HEK293 (cell line): ENCODE results near the gene NEU4.

Experiments
- CTCF ChIA-PET: fragments of 350-600 bp; formaldehyde crosslinking; extraction: SDS; loops from one replicate; lab custom pipeline; 2021; ENCODE audit warnings: antibody characterized with exemption; lab: Yijun Ruan, JAX
- POLR2A ChIA-PET: fragments of 300-600 bp; formaldehyde crosslinking; extraction: SDS; loops from one replicate; lab custom pipeline; 2020; ENCODE audit warnings: antibody characterized with exemption, inconsistent platforms; lab: Yijun Ruan, JAX
- H3K27ac ChIP-seq: fragments of 200-500 bp; sonication (Bioruptor generic); 2 replicates; pipeline ENCODE4 v1.5.1; 2014; ENCODE audit warnings: low read depth, low read length, control low read depth, inconsistent platforms; ENCODE audit errors: extremely low read depth
- H3K36me3 ChIP-seq, 2 experiments: fragments of 200-500 bp in 1 of 2; sonication (Bioruptor generic) in 1 of 2; 1 replicate in 1 of 2; 2 replicates in 1 of 2; pipeline ENCODE4 v1.5.1; 2014 to 2017; ENCODE audit warnings: inconsistent platforms in 2 of 2, low read length in 2 of 2; ENCODE audit not compliant: control insufficient read depth in 2 of 2, insufficient read depth in 1 of 2
- H3K4me1 ChIP-seq: fragments of 200-500 bp; sonication (Bioruptor generic); 2 replicates; pipeline ENCODE4 v1.5.1; 2014; ENCODE audit warnings: mild to moderate bottlenecking, low read length, inconsistent platforms; ENCODE audit not compliant: control insufficient read depth, insufficient read depth
- H3K4me3 ChIP-seq: 2 replicates; pipeline ENCODE4 v1.5.1; 2011; ENCODE audit warnings: low read depth, mild to moderate bottlenecking, control low read depth, low read length, moderate library complexity
- H3K9me3 ChIP-seq: fragments of 200-500 bp; sonication (Bioruptor generic); 2 replicates; pipeline ENCODE4 v1.5.1; 2014; ENCODE audit warnings: low read depth, low read length, inconsistent platforms; ENCODE audit not compliant: control insufficient read depth, insufficient read depth
- FEZF1 ChIP-seq: fragments of 450-650 bp; formaldehyde crosslinking; IDR thresholded peaks from 2 replicates; pipeline ENCODE4 v1.5.1; 2016; ENCODE audit warnings: missing biosample characterization, missing genetic modification characterization
- GLIS2 ChIP-seq: fragments of 450-650 bp; formaldehyde crosslinking; IDR thresholded peaks from 2 replicates; pipeline ENCODE4 v1.5.1; 2016; ENCODE audit warnings: missing biosample characterization, missing genetic modification characterization
- KLF8 ChIP-seq: fragments of 450-650 bp; formaldehyde crosslinking; IDR thresholded peaks from 2 replicates; pipeline ENCODE4 v1.5.1; 2016; ENCODE audit warnings: missing biosample characterization, missing genetic modification characterization
- KLF9 ChIP-seq: fragments of 450-650 bp; formaldehyde crosslinking; IDR thresholded peaks from 2 replicates; pipeline ENCODE4 v1.5.1; 2016; ENCODE audit warnings: missing biosample characterization, missing genetic modification characterization, low read depth
- REPIN1 ChIP-seq: fragments of 450-650 bp; formaldehyde crosslinking; IDR thresholded peaks from 2 replicates; pipeline ENCODE4 v1.5.1; 2017; ENCODE audit warnings: missing biosample characterization, missing genetic modification characterization, low read depth
- SALL2 ChIP-seq: fragments of 450-650 bp; formaldehyde crosslinking; IDR thresholded peaks from 2 replicates; pipeline ENCODE4 v1.5.0; 2017; ENCODE audit warnings: missing biosample characterization, mild to moderate bottlenecking, missing genetic modification characterization, borderline replicate concordance
- TCF7L2 ChIP-seq: IDR thresholded peaks from 2 replicates; pipeline ENCODE4 v1.6.1; 2011; ENCODE audit warnings: low read depth, mild to moderate bottlenecking, inconsistent platforms, low read length, moderate library complexity, borderline replicate concordance
- YY1 ChIP-seq: fragments of 450-650 bp; formaldehyde crosslinking; IDR thresholded peaks from 2 replicates; pipeline ENCODE4 v1.5.1; 2018; ENCODE audit warnings: missing biosample characterization, missing genetic modification characterization
- ZBTB20 ChIP-seq: fragments of 450-650 bp; formaldehyde crosslinking; IDR thresholded peaks from 2 replicates; pipeline ENCODE4 v1.5.1; 2016; ENCODE audit warnings: missing biosample characterization, missing genetic modification characterization
- ZNF10 ChIP-seq: fragments of 450-650 bp; formaldehyde crosslinking; IDR thresholded peaks from 2 replicates; pipeline ENCODE4 v1.5.1; 2017; ENCODE audit warnings: missing biosample characterization, missing genetic modification characterization
- ZNF133 ChIP-seq: fragments of 450-650 bp; formaldehyde crosslinking; IDR thresholded peaks from 2 replicates; pipeline ENCODE4 v1.5.1; 2016; ENCODE audit warnings: missing biosample characterization, missing genetic modification characterization
- ZNF146 ChIP-seq: fragments of 450-650 bp; formaldehyde crosslinking; IDR thresholded peaks from 2 replicates; pipeline ENCODE4 v1.5.1; 2016; ENCODE audit warnings: missing biosample characterization, missing genetic modification characterization
- ZNF23 ChIP-seq: fragments of 450-650 bp; formaldehyde crosslinking; IDR thresholded peaks from 2 replicates; pipeline ENCODE4 v1.5.1; 2016; ENCODE audit warnings: missing biosample characterization, missing genetic modification characterization, borderline replicate concordance
- ZNF292 ChIP-seq: fragments of 450-650 bp; formaldehyde crosslinking; IDR thresholded peaks from 2 replicates; pipeline ENCODE4 v1.5.1; 2016; ENCODE audit warnings: low read depth, missing biosample characterization, missing genetic modification characterization, borderline replicate concordance
- ZNF302 ChIP-seq: fragments of 450-650 bp; formaldehyde crosslinking; IDR thresholded peaks from 2 replicates; pipeline ENCODE4 v1.5.1; 2016; ENCODE audit warnings: missing biosample characterization, missing genetic modification characterization, low read depth
- ZNF366 ChIP-seq: fragments of 450-650 bp; formaldehyde crosslinking; conservative IDR thresholded peaks from 2 replicates; pipeline ENCODE4 v1.5.1; 2016; ENCODE audit warnings: missing biosample characterization, missing genetic modification characterization
- ZNF391 ChIP-seq: fragments of 450-650 bp; formaldehyde crosslinking; IDR thresholded peaks from 2 replicates; pipeline ENCODE4 v1.5.1; 2016; ENCODE audit warnings: low read depth, missing biosample characterization, missing genetic modification characterization, borderline replicate concordance
- ZNF404 ChIP-seq: fragments of 450-650 bp; formaldehyde crosslinking; IDR thresholded peaks from 2 replicates; pipeline ENCODE4 v1.5.1; 2017; ENCODE audit warnings: missing biosample characterization, missing genetic modification characterization
- ZNF416 ChIP-seq: fragments of 450-650 bp; formaldehyde crosslinking; IDR thresholded peaks from 2 replicates; pipeline ENCODE4 v1.5.1; 2016; ENCODE audit warnings: missing biosample characterization, missing genetic modification characterization
- ZNF544 ChIP-seq: fragments of 450-650 bp; formaldehyde crosslinking; IDR thresholded peaks from 2 replicates; pipeline ENCODE4 v1.5.0; 2017; ENCODE audit warnings: missing biosample characterization, missing genetic modification characterization
- ZNF610 ChIP-seq: fragments of 450-650 bp; formaldehyde crosslinking; IDR thresholded peaks from 2 replicates; pipeline ENCODE4 v1.5.1; 2016; ENCODE audit warnings: missing biosample characterization, missing genetic modification characterization, borderline replicate concordance
- ZNF791 ChIP-seq: fragments of 450-650 bp; formaldehyde crosslinking; IDR thresholded peaks from 2 replicates; pipeline ENCODE4 v1.5.1; 2016; ENCODE audit warnings: missing biosample characterization, missing genetic modification characterization
- ZXDB ChIP-seq: fragments of 450-650 bp; formaldehyde crosslinking; IDR thresholded peaks from 2 replicates; pipeline ENCODE4 v1.5.1; 2016; ENCODE audit warnings: missing biosample characterization, missing genetic modification characterization
- TF ChIP-seq, protein P1 (sequence below): fragments of 450-650 bp; formaldehyde crosslinking; IDR thresholded peaks from 2 replicates; pipeline ENCODE4 v1.5.1; 2016; ENCODE audit warnings: missing biosample characterization, missing genetic modification characterization, borderline replicate concordance
- TF ChIP-seq, protein P2 (sequence below): fragments of 450-650 bp; formaldehyde crosslinking; conservative IDR thresholded peaks from 2 replicates; pipeline ENCODE4 v1.5.1; 2016; ENCODE audit warnings: low read depth, missing biosample characterization, missing genetic modification characterization

The NEU4 gene

DNA sequence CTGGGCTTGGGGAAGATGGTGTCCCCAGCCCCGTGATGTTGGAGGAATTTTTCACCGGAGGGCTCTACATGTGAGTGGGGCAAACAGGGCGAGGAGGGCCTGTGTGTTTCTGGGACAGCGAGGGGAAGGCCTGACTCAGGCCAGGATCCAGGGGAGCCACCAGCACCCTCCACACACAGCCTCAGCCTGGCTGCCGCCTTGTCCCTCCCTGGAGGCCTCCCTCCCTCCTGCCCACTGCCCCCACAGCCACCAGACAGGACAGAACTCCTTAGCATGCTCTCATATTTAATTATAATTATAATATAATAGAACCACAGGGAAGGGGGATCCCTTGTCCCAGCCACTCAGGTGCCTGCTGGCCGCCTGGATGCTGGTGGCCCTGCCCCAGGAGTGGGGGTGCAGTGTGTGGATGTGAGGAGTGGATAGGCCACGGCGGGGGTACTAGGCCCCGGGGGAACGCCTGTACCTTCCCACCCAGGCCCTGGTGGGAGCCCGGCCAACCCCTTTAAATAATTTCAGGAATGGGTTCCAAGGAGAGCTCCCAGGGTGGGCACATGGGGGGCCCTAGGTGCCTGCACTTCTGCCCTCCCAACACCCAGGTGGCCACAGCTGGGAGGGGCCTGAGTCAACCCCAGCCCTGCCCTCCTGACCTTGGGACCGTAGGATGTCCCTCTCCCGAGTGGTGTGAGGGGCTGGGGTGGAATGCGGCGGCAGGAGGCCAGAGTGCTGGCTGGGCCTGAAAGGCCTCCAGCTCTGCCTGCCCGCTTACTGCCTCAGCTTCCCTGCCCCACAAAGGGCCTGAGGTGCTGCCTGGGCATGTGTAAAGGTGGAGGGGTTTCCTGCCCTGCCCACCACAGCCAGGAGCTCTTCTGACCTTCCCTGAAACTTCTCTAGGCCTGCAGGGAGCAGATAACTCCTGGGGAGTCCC is 40.9 kb downstream of the NEU4 start:
- no peak overlapping the region for H3K4me3 ChIP-seq
- no peaks in the 10 kb centered on the region for H3K4me1 ChIP-seq
- CTCF ChIA-PET: no interaction called here
- TF ChIP-seq ZNF10 (tag by site-specific recombination) (no peak), ZNF544 (tag by site-specific recombination) (no peak), YY1 (tag by site-specific recombination) (no peak), GLIS2 (tag by site-specific recombination) (no peak), ZBTB20 (no peak), FEZF1 (no peak), ZNF416 (tag by site-specific recombination) (no peak), ZNF791 (tag by site-specific recombination) (no peak), ZNF133 (tag by site-specific recombination) (no peak), ZNF404 (tag by site-specific recombination) (no peak)
- H3K36me3 ChIP-seq: no peaks in the 10 kb centered on the region
- H3K9me3 ChIP-seq: no peaks in the 10 kb centered on the region
- no peak overlapping the region for H3K27ac ChIP-seq
- POLR2A ChIA-PET: no interaction called here

DNA sequence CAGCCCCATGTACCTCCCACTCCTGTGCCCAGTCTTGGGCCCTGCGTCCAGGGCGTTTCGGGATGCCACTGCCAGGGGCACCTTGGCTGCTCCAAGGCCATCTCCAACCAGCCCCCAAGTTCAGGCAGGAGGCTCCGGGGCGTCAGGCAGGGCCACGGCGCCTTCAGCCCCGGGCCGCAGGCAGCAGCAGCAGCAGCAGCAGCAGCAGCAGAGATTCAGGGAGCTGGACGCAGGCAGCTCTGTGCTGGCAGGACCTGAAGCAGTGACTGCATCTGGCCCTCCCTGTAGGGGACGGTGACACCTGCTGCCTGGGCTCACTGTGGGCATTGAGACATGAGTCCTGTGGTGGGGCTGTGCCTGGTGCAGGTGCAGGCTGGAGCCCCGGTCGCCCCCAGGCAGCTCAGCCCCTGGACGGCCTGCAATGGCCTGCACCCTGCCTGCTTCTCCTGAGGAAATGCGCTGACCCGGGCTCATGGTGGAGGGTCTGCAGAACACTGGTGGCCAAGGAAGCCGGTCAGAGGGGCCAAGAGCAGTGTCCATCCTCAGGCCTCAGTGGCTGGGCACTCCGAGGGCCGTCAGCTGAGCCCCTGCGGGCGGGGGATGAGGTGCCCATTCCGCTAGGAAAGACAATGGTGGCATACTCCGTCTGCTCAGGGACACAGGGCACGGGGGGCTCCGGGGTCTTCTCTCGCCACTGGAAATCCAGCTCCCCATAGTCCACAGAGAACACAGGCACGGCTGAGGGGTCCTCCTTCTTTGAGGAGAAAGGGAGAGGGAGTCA is 41.7 kb downstream of the NEU4 start:
- POLR2A ChIA-PET: no interaction called here
- Histone ChIP-seq H3K9me3 (no peaks in the 10 kb centered on the region), H3K4me3 (no peak overlapping the region)
- TF ChIP-seq REPIN1 (tag by site-specific recombination) (no peak), ZNF302 (tag by site-specific recombination) (no peak), ZXDB (tag by site-specific recombination) (no peak), ZNF366 (tag by site-specific recombination) (no peak), KLF8 (tag by site-specific recombination) (no peak), SALL2 (no peak), TCF7L2 (no peak), ZNF610 (no peak), ZNF404 (tag by site-specific recombination) (no peak), ZNF146 (tag by site-specific recombination) (no peak), KLF9 (tag by site-specific recombination) (no peak), ZNF23 (tag by site-specific recombination) (no peak), ZNF391 (tag by site-specific recombination) (no peak), ZNF292 (no peak)
- TF ChIP-seq, protein P1, sequence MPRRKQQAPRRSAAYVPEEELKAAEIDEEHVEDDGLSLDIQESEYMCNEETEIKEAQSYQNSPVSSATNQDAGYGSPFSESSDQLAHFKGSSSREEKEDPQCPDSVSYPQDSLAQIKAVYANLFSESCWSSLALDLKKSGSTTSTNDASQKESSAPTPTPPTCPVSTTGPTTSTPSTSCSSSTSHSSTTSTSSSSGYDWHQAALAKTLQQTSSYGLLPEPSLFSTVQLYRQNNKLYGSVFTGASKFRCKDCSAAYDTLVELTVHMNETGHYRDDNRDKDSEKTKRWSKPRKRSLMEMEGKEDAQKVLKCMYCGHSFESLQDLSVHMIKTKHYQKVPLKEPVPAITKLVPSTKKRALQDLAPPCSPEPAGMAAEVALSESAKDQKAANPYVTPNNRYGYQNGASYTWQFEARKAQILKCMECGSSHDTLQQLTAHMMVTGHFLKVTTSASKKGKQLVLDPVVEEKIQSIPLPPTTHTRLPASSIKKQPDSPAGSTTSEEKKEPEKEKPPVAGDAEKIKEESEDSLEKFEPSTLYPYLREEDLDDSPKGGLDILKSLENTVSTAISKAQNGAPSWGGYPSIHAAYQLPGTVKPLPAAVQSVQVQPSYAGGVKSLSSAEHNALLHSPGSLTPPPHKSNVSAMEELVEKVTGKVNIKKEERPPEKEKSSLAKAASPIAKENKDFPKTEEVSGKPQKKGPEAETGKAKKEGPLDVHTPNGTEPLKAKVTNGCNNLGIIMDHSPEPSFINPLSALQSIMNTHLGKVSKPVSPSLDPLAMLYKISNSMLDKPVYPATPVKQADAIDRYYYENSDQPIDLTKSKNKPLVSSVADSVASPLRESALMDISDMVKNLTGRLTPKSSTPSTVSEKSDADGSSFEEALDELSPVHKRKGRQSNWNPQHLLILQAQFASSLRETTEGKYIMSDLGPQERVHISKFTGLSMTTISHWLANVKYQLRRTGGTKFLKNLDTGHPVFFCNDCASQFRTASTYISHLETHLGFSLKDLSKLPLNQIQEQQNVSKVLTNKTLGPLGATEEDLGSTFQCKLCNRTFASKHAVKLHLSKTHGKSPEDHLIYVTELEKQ (tag by site-specific recombination): no peak
- TF ChIP-seq, protein P2, sequence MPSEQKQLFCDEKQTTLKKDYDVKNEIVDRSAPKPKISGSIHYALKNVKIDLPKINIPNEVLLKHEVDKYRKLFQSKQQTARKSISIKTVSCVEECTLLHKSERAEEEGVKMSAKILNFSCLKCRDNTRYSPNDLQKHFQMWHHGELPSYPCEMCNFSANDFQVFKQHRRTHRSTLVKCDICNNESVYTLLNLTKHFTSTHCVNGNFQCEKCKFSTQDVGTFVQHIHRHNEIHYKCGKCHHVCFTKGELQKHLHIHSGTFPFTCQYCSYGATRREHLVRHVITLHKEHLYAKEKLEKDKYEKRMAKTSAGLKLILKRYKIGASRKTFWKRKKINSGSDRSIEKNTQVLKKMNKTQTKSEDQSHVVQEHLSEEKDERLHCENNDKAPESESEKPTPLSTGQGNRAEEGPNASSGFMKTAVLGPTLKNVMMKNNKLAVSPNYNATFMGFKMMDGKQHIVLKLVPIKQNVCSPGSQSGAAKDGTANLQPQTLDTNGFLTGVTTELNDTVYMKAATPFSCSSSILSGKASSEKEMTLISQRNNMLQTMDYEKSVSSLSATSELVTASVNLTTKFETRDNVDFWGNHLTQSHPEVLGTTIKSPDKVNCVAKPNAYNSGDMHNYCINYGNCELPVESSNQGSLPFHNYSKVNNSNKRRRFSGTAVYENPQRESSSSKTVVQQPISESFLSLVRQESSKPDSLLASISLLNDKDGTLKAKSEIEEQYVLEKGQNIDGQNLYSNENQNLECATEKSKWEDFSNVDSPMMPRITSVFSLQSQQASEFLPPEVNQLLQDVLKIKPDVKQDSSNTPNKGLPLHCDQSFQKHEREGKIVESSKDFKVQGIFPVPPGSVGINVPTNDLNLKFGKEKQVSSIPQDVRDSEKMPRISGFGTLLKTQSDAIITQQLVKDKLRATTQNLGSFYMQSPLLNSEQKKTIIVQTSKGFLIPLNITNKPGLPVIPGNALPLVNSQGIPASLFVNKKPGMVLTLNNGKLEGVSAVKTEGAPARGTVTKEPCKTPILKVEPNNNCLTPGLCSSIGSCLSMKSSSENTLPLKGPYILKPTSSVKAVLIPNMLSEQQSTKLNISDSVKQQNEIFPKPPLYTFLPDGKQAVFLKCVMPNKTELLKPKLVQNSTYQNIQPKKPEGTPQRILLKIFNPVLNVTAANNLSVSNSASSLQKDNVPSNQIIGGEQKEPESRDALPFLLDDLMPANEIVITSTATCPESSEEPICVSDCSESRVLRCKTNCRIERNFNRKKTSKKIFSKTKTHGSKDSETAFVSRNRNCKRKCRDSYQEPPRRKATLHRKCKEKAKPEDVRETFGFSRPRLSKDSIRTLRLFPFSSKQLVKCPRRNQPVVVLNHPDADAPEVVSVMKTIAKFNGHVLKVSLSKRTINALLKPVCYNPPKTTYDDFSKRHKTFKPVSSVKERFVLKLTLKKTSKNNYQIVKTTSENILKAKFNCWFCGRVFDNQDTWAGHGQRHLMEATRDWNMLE (tag by site-specific recombination): no peak
- TF ChIP-seq, all 188 proteins: peak for 0
- CTCF ChIA-PET: no interaction called here
- no peak overlapping the region for H3K27ac ChIP-seq
- H3K4me1 ChIP-seq: no peaks in the 10 kb centered on the region
- H3K36me3 ChIP-seq: no peaks in the 10 kb centered on the region
